ENCODE data around the gene GRHL3. TPM values are rescaled to one million over a fixed set of nuclear protein-coding genes. Genes with fewer than 3 reads are reported as not detected.

Gene GRHL3
- total RNA-seq, 1 donor: not detected

DNA sequence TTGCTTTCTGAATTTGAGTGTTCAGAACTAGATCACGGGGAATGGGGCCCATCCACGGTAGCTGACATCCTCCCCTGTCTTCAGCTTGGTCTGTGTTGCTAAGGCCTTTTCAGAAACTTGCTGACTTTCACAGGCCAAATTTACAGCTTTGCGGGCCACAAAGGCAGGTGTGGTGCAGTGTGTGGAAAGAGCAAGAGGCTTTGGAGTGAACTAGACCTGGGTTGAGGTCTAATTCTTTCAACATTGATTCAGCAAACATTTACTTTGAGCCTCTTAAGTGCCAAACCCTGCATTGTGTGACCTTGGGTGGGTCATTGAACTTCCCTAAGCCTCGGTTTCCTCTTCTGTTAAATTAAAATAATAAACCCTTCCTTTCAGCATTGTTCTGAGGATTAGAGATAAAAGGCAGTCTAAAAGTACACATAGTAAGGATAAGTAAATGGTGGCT, 70.1 kb downstream of the GRHL3 start:
- H3K4me3 ChIP-seq (ENCODE audit: low read depth, low read length): no peak overlapping the region
- TF ChIP-seq, protein P1, sequence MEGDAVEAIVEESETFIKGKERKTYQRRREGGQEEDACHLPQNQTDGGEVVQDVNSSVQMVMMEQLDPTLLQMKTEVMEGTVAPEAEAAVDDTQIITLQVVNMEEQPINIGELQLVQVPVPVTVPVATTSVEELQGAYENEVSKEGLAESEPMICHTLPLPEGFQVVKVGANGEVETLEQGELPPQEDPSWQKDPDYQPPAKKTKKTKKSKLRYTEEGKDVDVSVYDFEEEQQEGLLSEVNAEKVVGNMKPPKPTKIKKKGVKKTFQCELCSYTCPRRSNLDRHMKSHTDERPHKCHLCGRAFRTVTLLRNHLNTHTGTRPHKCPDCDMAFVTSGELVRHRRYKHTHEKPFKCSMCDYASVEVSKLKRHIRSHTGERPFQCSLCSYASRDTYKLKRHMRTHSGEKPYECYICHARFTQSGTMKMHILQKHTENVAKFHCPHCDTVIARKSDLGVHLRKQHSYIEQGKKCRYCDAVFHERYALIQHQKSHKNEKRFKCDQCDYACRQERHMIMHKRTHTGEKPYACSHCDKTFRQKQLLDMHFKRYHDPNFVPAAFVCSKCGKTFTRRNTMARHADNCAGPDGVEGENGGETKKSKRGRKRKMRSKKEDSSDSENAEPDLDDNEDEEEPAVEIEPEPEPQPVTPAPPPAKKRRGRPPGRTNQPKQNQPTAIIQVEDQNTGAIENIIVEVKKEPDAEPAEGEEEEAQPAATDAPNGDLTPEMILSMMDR (IDR thresholded peaks at IDR 0.05; ENCODE audit: insufficient read depth, low read depth, low read length): no peak
- DNase-seq (ENCODE audit: low read depth): no peak

- DNase-seq (ENCODE audit: low read depth): peak; percentile 91
- TF ChIP-seq, protein P1 (IDR thresholded peaks at IDR 0.05; ENCODE audit: insufficient read depth, low read depth, low read length): peak; percentile 96
- H3K4me3 ChIP-seq (ENCODE audit: low read depth, low read length): no peak overlapping the region
Observed at GRCh38 chr1:24390924-24391782, 72.0 kb downstream of the GRHL3 start.

DNA sequence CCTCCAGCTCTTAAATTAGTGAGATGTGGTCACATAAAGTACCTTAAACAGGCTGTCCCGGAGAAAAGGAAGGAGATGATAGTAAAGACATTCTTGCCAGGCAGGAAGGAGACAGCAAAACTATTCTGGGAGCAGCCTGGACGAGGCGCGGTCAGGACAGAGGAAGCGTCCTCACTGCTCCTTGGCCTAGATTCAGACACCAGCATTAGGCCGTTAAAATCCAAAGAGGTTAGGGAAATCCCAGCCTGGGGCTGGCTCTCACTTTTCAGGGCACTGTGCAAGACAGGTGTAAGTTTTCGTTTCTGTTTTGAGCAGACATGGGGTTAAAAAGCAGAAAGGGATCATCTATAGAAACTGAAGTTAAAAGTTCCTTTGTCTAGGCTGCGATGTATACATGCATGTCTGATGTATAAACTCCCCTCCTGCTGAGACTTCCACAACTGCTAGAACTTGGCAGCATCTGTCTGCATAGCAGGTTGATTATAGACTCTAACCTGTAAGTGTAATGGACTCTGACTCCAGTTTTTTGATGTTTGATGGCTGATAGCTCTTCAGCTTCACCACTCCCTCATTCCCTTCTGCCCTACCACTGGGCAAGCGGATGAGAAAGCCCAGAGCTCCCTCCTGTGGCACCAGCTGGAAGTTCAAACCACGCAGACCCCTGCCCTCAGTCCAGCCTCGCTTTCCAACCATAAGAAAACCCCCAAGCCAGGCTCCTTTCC, 72.9 kb downstream of the GRHL3 start:
- TF ChIP-seq, protein P1 (IDR thresholded peaks at IDR 0.05; ENCODE audit: insufficient read depth, low read depth, low read length): peak; percentile 86
- H3K4me3 ChIP-seq (ENCODE audit: low read depth, low read length): no peak overlapping the region
- peak; percentile 53 for DNase-seq (ENCODE audit: low read depth)

DNA sequence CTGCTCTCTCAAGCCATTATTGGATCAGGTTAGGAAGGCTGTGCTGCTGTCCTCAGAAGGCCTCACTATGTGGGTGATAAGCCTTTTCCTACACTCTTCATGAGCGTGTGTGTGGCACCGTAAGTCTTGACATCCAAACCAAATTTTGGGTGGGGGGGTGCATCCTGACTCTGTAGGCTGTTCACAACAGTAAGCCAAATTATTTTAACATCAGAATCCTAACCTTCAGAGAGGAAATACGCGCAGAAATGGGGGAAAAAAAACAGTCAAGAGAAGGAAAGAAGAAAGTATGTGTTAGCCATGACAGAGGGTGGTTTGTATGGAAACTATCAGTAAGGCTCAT, 73.4 kb downstream of the GRHL3 start:
- TF ChIP-seq, protein P1 (IDR thresholded peaks at IDR 0.05; ENCODE audit: insufficient read depth, low read depth, low read length): no peak
- DNase-seq (ENCODE audit: low read depth): no peak
- no peak overlapping the region for H3K4me3 ChIP-seq (ENCODE audit: low read depth, low read length)

DNA sequence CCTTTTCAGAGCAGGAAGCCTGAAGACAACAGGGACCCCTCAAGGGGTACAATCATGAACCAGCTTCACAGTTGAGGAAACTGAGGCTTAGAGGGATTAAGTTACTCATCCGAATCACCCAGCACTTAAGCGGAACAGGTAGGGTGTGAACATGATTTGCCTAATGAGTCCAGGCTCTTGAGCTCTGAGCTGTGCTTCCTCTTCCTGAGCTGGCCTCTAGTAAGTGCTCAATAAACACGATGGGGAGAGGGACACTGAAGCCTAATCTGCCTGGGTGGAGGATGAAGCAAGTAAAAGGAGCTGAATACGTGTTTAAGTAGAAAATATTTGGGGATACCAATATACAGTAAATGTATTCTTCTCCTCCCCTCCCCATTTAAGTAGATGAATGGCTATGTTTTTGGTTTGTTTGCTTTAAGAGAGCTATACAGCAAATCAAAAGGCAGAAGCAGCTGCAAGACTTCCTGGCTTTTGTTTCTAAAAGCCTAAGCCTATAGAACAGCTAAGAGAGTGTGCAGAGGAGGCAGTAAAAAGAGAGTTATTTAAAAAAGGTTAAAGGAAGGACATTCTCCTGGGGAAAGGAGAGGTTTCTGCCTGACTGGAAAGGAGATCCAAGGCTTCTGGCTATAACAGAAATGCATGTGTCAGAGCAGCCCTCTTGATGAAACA, 74.0 kb downstream of the GRHL3 start:
- TF ChIP-seq, protein P1 (IDR thresholded peaks at IDR 0.05; ENCODE audit: insufficient read depth, low read depth, low read length): no peak
- H3K4me3 ChIP-seq (ENCODE audit: low read depth, low read length): no peak overlapping the region
- DNase-seq (ENCODE audit: low read depth): no peak

- TF ChIP-seq, protein P1 (IDR thresholded peaks at IDR 0.05; ENCODE audit: insufficient read depth, low read depth, low read length): no peak
- DNase-seq (ENCODE audit: low read depth): peak; percentile 65
- H3K4me3 ChIP-seq (ENCODE audit: low read depth, low read length): no peak overlapping the region
Observed at GRCh38 chr1:24393892-24394291, 74.7 kb downstream of the GRHL3 start.

All from fibroblast of villous mesenchyme (primary cell).